GM15510 (cell line): ENCODE measurements around the gene CHRM3.

Experiments used
- POLR2A ChIP-seq: IDR thresholded peaks from 3 replicates; pipeline ENCODE4 v1.6.1; 2011; ENCODE audit warnings: borderline replicate concordance; ENCODE audit not compliant: insufficient read length; ENCODE audit errors: extremely low read depth

The CHRM3 gene

DNA sequence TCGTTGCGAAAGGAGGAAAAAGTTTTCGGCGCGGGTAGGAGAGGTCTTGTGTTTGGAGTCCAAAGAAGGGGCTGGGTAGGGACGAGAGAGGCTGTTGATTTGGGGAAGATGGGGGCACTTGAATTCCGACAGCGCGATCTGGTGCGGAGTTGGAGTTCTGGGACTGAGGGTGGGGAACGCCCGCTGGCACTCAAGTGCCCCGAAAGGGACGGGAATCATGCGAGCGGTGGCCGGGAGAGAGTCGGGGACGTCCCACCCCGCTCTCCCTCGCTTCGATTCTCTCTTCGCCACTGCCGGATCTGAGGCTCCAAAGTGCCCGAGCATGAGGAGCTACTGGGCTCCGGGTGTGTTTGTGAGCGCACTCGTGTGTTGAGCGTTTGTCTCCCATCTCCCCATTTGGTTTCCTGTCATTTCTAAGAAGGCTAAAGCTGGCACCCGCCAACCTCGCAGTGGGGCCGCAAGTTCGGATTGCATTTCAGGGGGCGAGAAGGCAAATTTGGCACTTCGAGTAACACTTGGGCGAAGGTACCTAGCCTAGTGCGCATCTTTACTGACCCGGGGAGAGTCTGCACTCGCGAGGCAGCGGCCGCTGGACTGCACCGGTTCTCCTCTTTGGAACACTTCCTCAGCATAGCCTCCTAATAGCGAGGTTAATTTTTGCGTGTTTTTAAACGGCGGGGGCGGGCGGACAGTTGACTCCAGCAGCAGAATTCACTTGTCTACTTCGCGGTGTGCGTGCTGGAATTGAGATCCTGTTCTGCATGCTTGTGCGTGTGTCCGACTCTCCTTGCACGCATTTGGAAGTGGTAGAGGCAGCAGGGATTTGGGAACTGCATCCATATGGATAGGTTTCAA lies 1.2 kb downstream of the CHRM3 start:
- TF ChIP-seq POLR2A, result no peak

- no peak for TF ChIP-seq POLR2A
These were observed 1.8 kb downstream of the CHRM3 start for GRCh38 chr1:239388159-239388485.

- TF ChIP-seq POLR2A, result no peak
These were observed 2.2 kb downstream of the CHRM3 start for GRCh38 chr1:239388578-239388977.

DNA sequence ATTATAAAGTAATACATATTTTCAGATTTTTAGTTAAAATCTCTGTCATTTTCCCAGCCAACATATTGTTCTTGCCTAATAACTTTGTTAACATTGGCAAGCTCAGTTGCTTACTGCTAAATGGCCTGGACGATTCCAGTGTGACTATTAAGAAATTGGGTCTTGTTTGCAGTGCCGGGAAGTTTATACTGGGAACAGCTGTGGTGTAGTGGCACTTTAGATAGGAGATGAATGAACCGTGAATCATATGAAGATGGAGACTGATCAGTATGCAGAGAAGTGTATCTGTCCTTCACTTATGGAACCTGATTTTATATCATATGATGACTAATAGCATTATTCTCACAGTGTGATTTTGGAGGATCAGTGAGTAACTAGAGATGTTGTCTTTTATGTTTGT lies 3.3 kb downstream of the CHRM3 start:
- no peak for TF ChIP-seq POLR2A

DNA sequence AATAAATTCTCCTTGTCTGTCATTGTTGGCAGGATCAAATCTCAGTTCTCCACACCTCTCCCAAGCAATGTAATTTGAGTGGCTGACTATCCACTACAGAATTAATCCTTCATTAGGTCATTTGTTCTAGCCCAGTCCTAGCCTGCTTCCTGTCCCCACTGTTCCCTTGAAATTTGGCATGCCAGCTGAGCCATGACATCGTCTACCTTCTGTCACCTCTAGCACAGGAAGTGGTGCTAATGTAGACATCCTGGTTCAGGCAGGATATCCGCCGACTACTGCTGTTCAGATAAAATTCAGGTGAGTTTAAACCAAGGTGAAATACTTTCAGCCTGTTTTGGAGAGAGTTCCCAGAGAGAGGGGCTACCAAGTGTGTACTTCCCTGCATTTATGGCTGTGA lies 5.9 kb downstream of the CHRM3 start:
- no peak for TF ChIP-seq POLR2A

GRCh38 chr1:239394107-239394506 lies 7.7 kb downstream of the CHRM3 start:
- no peak for TF ChIP-seq POLR2A

DNA sequence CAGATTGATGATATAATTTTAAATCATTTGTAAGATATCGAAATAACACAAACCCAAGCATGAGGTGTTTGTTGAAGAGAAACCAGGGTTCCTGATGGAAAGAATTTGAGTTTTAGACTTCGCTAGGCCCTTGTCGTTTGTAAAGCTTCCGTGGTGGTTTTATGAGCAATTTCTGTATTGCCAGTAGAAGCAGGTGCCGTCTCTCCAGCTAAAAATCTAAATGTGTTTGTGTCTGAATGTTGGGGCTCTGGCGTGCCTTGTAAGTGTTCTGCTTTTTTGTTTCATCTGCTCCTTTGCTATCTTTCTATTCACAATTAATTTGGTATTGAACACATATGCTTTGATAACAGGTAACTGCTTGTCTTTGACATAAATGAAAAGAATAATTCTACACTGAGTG lies 27.5 kb downstream of the CHRM3 start:
- TF ChIP-seq POLR2A, result no peak

GRCh38 chr1:239417221-239417620 lies 30.9 kb downstream of the CHRM3 start:
- no peak for TF ChIP-seq POLR2A

- TF ChIP-seq POLR2A, result no peak
These were observed 31.7 kb downstream of the CHRM3 start for GRCh38 chr1:239417986-239418640.

GRCh38 chr1:239418681-239419080 lies 32.3 kb downstream of the CHRM3 start:
- no peak for TF ChIP-seq POLR2A

DNA sequence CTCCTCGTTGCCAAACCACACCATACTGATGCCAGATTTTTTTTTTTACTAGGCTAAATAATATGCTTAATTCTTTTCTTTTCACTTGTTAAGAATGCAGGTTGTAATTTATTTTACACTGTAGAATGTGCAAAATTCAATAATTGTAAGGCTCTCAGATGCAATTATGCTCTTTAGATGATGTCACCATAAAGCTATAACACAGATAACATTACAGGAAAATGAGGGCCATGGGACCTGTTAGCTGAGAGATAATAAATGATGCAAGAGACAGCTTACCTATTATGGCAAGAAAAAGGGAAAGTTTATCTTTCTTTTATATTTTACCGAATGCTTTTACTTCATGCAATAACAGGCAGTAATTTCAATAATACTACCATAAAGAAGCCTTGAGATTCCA lies 35.4 kb downstream of the CHRM3 start:
- TF ChIP-seq POLR2A, result no peak

DNA sequence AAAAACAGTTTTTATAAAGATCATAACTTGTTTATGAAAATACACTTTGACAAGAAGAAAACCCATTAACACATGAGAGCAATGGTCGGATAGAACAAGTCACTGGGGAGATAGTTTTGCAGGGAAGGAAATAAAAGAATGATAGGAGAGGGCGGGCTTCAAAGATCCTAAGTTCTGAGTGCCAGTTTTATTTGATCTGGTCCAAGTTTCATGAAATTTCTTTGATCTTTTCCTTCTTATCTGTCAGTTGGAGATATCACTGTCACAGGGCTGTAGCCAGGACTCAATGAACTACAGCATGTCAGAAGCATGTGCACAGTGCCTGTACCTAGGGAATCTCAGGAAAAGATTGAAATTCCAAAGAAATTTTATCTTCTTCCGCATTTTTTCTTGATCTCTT lies 36.5 kb downstream of the CHRM3 start:
- TF ChIP-seq POLR2A, result no peak

- no peak for TF ChIP-seq POLR2A
These were observed 40.6 kb downstream of the CHRM3 start for GRCh38 chr1:239426821-239427475.

DNA sequence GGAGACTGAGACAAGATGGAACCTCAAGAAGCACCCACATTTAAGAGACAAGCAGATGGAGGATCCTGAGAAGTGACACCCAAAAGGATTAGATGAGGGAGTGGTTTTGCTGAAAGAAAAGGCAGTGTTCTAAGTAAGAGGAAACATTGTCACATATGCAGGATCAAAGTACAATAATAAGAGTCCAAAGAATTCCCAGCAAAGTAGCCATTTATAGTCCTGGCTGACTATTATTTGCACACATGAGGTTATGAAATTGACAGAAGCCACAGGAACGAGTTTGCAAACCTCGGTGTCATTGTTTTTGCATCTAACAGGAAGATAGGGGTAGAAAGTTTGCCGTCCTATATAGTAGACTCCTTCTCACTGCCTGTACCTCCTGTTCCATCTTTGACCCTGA lies 41.3 kb downstream of the CHRM3 start:
- no peak for TF ChIP-seq POLR2A

GRCh38 chr1:239428120-239428710 lies 41.8 kb downstream of the CHRM3 start:
- no peak for TF ChIP-seq POLR2A
